DND-41 (cell line): ENCODE results near the gene XPR1.

Experiments used
- EZH2 ChIP-seq: IDR thresholded peaks from 3 replicates; pipeline ENCODE4 v1.6.1; 2012; ENCODE audit warnings: borderline replicate concordance, low read depth, mild to moderate bottlenecking, moderate library complexity, low read length, inconsistent platforms; ENCODE audit not compliant: severe bottlenecking
- TF ChIP-seq, protein P1 (sequence below): IDR thresholded peaks from 2 replicates; pipeline ENCODE4 v1.5.1; 2012; ENCODE audit warnings: borderline replicate concordance, low read length, moderate library complexity, mild to moderate bottlenecking; ENCODE audit not compliant: poor library complexity, severe bottlenecking; ENCODE audit errors: extremely low read depth

DNA sequence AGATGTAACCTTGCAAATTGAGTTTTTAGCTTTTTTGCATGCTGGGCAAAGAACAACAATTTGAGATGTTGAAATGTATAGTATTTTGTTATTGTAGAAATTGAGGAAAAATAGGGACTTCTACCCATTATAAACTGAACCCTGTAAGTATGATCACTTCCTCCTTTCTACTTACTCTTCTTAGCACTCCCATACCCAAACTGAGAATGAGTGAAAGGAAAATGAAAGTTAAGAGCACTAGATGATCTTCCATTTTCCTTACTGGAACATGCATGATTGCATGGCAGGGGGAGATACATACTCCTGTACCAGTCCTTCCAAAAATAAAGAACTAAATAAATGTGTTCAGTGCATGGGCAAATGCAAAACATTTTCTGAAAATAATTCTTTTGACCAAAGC is 173.5 kb downstream of the XPR1 start:
- TF ChIP-seq, protein P1, sequence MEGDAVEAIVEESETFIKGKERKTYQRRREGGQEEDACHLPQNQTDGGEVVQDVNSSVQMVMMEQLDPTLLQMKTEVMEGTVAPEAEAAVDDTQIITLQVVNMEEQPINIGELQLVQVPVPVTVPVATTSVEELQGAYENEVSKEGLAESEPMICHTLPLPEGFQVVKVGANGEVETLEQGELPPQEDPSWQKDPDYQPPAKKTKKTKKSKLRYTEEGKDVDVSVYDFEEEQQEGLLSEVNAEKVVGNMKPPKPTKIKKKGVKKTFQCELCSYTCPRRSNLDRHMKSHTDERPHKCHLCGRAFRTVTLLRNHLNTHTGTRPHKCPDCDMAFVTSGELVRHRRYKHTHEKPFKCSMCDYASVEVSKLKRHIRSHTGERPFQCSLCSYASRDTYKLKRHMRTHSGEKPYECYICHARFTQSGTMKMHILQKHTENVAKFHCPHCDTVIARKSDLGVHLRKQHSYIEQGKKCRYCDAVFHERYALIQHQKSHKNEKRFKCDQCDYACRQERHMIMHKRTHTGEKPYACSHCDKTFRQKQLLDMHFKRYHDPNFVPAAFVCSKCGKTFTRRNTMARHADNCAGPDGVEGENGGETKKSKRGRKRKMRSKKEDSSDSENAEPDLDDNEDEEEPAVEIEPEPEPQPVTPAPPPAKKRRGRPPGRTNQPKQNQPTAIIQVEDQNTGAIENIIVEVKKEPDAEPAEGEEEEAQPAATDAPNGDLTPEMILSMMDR, result no peak
- no peak for TF ChIP-seq EZH2
